Endothelial cell (in vitro differentiated cells): ENCODE results near the gene GRM8. TPM values are rescaled to one million over a fixed set of nuclear protein-coding genes. Genes with fewer than 3 reads are reported as not detected.

Source experiments
- DNase-seq: peaks from one replicate; pipeline ENCODE4 v3.0.0; 2021; ENCODE audit warnings: low spot score
- H3K27ac Mint-ChIP-seq: one replicate; pipeline ENCODE4 v1.8.0; 2021; ENCODE audit warnings: mixed read lengths, inconsistent platforms; ENCODE audit not compliant: unreplicated experiment
- H3K27me3 Mint-ChIP-seq: one replicate; pipeline ENCODE4 v1.8.0; 2021; ENCODE audit warnings: mild to moderate bottlenecking, moderate library complexity, mixed read lengths, inconsistent platforms; ENCODE audit not compliant: unreplicated experiment
- H3K36me3 Mint-ChIP-seq: one replicate; pipeline ENCODE4 v1.8.0; 2021; ENCODE audit warnings: mild to moderate bottlenecking, low read depth, mixed read lengths, inconsistent platforms; ENCODE audit not compliant: unreplicated experiment
- H3K4me1 Mint-ChIP-seq: one replicate; pipeline ENCODE4 v1.8.0; 2021; ENCODE audit warnings: mild to moderate bottlenecking, mixed read lengths, inconsistent platforms; ENCODE audit not compliant: unreplicated experiment
- H3K4me3 Mint-ChIP-seq: one replicate; pipeline ENCODE4 v1.8.0; 2021; ENCODE audit warnings: mild to moderate bottlenecking, mixed read lengths, inconsistent platforms; ENCODE audit not compliant: unreplicated experiment
- H3K9me3 Mint-ChIP-seq: one replicate; pipeline ENCODE4 v1.8.0; 2021; ENCODE audit warnings: mixed read lengths, inconsistent platforms; ENCODE audit not compliant: unreplicated experiment
- total RNA-seq: library from RNA; stranded (reverse); fragmentation: NEBNext Ultra II Directional; extraction: Animal tissue kit (Norgen Biotek cat#: 25700); gene quantifications from one replicate; pipeline ENCODE4 v1.2.1, GENCODE V29; 2021; ENCODE audit not compliant: unreplicated experiment
- TF ChIP-seq, protein P1 (sequence below): fragments of 200-600 bp; sonication (generic); IDR thresholded peaks from one replicate; pipeline ENCODE4 v1.5.0; 2021; ENCODE audit warnings: antibody characterized with exemption; ENCODE audit not compliant: unreplicated experiment

Gene GRM8
- total RNA-seq, 1 donor from 2014 or later, result 1.5 TPM

DNA sequence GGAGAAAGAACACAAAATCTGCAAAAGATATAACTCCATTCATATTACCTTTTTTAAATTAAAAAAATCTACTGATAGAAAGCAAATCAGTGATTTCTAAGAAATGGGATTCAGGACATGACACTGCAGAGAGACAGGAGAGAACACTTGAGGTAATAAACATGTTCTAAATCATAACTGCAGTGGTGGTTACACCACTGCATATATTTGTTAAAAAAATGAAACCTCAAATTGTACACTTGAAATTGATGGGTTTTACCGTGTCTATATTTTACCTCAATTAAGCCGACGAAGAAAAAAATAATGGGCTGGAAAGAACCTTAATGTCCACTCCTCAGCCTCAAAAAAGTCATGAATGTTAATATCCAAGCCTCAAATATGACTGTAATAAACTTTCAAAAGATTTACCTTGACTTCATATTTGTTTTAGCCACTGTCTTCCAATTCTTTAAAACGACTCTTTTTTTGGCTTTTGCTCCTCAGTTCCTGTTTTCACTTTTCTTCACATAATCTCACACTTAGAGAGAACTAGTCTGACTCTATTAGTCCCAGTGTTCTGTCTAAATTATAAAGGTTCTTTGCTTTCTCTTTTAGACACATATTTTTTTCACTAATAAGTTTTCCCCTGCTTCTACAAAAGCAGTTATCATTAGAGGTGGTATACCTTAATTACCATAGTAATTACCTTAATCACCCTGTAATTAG lies 502.4 kb downstream of the GRM8 start:
- Mint-ChIP-seq H3K27me3 (no peaks in the 10 kb centered on the region), H3K27ac (no peak overlapping the region), H3K9me3 (no peaks in the 10 kb centered on the region), H3K36me3 (no peaks in the 10 kb centered on the region), H3K4me3 (no peak overlapping the region), H3K4me1 (no peaks in the 10 kb centered on the region)
- TF ChIP-seq, protein P1, sequence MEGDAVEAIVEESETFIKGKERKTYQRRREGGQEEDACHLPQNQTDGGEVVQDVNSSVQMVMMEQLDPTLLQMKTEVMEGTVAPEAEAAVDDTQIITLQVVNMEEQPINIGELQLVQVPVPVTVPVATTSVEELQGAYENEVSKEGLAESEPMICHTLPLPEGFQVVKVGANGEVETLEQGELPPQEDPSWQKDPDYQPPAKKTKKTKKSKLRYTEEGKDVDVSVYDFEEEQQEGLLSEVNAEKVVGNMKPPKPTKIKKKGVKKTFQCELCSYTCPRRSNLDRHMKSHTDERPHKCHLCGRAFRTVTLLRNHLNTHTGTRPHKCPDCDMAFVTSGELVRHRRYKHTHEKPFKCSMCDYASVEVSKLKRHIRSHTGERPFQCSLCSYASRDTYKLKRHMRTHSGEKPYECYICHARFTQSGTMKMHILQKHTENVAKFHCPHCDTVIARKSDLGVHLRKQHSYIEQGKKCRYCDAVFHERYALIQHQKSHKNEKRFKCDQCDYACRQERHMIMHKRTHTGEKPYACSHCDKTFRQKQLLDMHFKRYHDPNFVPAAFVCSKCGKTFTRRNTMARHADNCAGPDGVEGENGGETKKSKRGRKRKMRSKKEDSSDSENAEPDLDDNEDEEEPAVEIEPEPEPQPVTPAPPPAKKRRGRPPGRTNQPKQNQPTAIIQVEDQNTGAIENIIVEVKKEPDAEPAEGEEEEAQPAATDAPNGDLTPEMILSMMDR, result no peak
- DNase-seq, result no peak

DNA sequence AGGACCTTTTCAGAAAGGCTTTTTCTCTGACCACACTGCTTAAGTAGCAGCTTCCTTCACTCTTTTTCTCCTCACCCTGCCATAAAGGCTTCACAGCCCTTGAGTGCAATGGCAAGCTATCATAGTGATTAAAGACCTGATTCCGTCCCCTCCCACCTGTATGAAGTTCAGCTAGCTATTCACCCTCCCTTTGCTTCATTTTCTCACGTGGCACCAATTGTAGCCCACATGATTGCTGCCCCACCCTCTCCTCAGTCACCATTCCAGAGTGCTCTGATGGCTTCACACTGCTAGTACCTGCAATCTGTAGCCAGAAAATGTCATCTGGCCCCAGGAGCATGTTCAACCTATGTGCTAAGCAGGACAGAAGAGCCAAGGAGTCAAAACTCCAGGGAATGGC lies 523.8 kb downstream of the GRM8 start:
- no peaks in the 10 kb centered on the region for H3K36me3 Mint-ChIP-seq
- H3K4me3 Mint-ChIP-seq, result no peak overlapping the region
- H3K4me1 Mint-ChIP-seq, result no peaks in the 10 kb centered on the region
- H3K9me3 Mint-ChIP-seq, result no peaks in the 10 kb centered on the region
- peaks cover 2% of the 10 kb centered on the region for H3K27me3 Mint-ChIP-seq
- DNase-seq, result no peak
- no peak overlapping the region for H3K27ac Mint-ChIP-seq
- TF ChIP-seq, protein P1, result no peak

DNA sequence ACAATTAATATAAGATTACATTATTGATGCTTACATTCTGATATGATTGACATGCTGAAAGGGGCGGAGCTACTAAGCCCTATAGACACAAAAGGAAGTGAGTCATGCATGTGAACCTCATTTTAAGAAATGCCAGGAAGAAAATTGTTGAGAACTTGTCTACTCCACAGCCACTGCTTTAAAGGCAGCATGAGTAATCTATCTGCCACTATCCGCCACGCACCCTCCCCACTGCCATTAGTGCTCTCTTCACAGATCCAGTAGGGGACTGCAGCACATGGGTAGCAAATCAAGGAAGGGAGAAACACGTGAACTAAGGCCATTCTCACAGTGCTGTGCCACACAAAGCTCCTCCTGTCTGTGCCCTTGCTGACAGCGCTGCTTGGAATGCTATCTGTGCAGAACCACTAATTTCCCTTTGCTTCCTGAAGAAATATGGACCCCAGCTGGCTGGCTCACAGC lies 524.8 kb downstream of the GRM8 start:
- TF ChIP-seq, protein P1, result no peak
- no peak for DNase-seq
- Mint-ChIP-seq H3K27ac (no peak overlapping the region), H3K9me3 (no peaks in the 10 kb centered on the region), H3K27me3 (peaks cover 2% of the 10 kb centered on the region), H3K4me1 (no peaks in the 10 kb centered on the region), H3K36me3 (no peaks in the 10 kb centered on the region), H3K4me3 (no peak overlapping the region)

DNA sequence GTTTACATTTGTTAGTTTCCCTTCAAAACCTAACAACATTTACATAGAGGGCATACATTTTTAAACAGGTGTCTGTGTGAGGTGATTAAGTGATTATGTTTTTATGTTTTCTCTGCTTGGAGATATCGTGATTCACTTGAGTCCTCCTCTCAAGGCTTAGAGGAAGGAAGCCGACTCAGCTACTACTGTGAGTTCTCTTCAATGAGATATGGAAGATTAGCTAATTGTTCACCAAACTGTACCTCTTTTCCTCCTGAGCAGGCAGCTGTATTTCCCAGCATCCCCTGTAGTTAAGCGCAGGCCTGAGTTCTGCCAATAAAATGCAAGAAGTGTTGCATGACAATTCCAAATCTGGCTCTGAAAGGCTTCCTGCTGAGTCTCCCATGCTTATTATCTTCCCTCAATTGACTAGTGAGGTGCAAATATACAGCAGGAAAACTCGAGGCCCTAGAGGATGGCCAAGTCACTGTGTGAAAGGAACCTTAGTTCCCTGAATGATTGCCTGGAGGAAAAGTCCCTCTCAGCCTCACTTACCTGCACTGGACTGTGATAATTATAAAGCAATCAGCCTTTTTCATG lies 528.7 kb downstream of the GRM8 start:
- Mint-ChIP-seq H3K9me3 (no peaks in the 10 kb centered on the region), H3K27ac (no peak overlapping the region), H3K4me1 (no peaks in the 10 kb centered on the region), H3K27me3 (peaks cover 2% of the 10 kb centered on the region), H3K36me3 (no peaks in the 10 kb centered on the region), H3K4me3 (no peak overlapping the region)
- TF ChIP-seq, protein P1, result no peak
- no peak for DNase-seq

DNA sequence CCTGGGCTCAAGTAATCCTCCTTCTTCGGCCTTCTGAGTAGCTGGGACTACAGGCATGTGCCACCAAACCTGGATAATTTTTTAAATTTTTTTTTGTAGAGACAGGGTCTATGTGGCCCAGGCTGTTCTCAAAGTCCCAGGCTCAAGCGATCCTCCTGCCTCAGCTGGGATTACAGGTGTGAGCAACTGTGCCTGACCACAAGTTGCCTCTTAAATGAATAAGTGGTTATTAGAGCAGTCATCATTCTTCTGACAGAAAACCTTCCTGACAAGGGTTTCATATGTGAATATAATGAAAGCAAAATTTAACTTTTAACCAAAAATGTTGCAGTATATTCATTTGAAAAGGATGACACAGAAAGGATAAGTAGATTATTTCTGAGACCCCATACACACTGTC lies 532.5 kb downstream of the GRM8 start:
- TF ChIP-seq, protein P1, result no peak
- Mint-ChIP-seq H3K4me1 (no peaks in the 10 kb centered on the region), H3K4me3 (no peak overlapping the region), H3K36me3 (no peaks in the 10 kb centered on the region), H3K9me3 (no peaks in the 10 kb centered on the region), H3K27ac (no peak overlapping the region), H3K27me3 (no peaks in the 10 kb centered on the region)
- DNase-seq, result no peak
